ELR (cell line): ENCODE results near the gene ZKSCAN5.
"Not testable (repeated sequence)": the region's sequence is repeated elsewhere in the genome, so short reads cannot be mapped to it uniquely, and the experiment has no call there.

ENCODE experiments used
- DNase-seq: peaks from one replicate; pipeline ENCODE4 v3.0.0-alpha.2; 2015; ENCODE audit warnings: low read depth

Gene ZKSCAN5

DNA sequence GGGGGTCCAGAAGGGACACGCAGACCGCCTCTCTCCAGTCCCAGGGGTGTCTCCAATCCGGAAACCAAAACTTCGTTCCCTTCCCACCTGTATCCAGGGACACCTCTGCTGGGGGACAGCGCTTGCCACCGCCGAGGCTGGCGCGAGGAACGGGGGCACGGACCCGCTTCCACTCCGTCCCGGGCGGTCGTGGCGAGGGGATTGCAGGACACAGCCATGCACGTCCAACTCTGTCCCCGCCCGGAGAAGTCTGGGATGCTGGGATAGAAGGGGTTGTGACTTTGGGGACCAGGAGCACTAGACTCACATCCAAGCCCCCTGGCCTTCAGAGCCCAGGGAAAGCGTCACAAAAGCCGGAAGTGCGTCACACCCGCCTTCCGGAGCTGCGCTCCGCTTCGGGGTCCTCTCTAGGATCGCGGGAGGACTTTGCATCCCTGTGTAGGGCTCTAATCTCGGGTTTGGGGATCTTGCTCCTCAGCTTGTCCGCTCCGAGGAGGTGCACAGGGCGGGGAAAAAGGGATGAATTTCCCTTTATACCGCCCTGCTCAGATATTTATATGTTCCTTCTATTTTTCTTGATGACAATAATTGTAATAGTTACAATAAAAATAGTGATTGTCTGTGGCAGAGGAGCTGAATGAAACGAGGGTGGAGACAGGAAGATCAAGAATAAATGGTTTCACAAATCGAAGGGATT, 47.5 kb downstream of the ZKSCAN5 start, which contains the start of gene FAM200A:
FAM200A (minus strand) TSS at position 348 of the 697 bp plus-strand sequence. CDS start 3,707 bp downstream, outside the sequence.
- peak; percentile 92 for DNase-seq

DNA sequence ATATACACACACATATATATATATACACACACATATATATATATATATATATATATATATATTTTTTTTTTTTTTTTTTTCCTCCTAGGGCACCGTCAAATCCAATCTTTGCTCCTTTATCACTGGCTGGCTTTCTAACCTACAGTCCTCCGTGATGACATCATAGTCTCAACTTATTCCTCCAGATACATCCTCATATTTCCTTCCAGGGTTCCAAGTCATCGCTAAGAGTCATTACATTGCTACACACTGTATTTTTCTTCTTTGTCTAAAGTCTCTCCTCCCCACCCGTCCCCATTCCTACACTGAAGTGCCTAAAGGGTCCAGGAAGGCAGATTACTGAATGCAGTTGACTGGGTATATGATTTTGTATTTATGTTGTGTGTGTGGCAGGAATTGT, 48.6 kb downstream of the ZKSCAN5 start:
- DNase-seq: no peak

GRCh38 chr7:99554939-99555338, 50.5 kb downstream of the ZKSCAN5 start:
- no peak for DNase-seq

DNA sequence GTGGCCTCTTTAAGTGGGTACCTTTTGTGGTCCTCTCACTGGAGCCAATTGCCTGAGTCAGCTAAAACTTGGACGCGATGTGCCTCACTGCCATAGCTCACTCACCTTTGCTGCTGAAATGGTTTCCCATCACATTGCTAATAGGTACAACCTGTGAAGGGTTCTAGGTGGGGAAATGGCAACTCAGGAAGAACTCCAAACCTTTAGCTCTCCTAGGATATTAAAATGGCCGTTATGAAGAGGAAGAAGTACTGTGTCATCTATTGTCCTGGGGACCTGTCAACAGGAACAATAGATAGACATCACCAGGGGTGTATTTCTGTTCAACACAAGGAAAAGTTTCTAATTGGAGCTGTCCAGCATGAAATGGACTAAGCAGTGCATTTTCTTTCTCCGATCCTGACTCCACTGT, 52.7 kb downstream of the ZKSCAN5 start:
- DNase-seq: no peak

DNA sequence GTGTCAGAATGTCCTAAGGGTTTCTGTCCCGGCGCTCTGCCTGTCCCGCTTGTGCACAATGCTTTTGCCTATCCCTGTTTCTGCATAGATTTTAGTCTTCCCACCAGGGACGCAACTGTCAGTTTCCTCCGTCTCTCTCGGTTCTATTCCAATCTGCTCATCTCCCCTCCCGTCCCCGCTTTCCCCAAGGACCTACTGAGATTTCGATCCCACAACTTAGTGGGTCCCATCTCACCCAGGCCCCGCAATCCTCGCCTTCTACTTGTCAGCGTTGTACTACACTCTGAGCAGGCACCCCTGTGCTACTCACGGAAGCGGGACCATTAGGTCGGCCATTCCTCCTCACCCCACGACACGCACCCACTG, 53.5 kb downstream of the ZKSCAN5 start:
- DNase-seq: no peak

DNA sequence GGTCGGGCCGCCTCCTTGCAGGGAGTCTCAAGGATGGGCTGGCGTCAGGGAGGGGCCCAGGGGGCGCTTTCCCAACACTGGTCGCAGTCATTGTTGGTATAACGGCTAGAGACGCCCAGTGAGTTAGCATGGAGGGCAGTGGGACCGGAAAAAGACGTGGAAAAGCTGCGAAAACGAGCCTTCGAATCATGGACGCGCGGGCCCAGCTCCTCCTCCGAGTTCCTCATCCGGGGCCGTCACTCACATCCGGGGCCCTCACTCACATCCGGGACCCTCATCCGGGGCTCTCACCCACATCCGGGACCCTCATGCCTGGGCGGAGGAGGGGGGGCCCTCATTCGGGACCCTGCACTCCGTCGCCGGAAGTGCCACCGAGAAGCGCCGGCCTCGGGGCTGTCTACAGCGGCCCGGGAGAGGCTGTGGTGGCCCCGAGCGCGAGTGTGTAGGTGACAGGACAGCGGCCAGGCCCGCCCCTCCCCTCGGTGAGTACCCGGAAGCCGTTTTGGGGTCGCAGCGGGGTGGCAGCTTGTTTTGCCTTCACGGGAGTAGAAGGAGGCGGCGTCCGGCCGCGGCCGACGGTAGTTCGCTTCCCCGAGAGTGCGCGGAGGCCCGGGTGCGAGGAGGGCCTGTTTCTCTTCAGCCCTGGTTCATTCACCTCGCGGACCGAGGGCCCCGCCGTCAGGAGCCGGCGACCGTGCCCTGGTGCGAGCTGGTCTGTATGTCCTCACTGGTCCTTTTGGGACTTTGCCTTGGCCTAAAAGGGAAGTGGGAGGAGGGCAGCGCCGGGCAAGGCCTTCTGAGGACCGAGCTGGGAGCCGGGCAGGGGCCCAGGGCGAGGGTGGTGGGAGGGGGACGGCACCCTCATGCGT, 54.1 kb downstream of the ZKSCAN5 start, which contains the start of gene ZNF655:
ZNF655 (plus strand) TSS at position 337 of the 869 bp plus-strand sequence. CDS start 1,918 bp downstream, outside the sequence.
- peak; percentile 92 for DNase-seq

DNA sequence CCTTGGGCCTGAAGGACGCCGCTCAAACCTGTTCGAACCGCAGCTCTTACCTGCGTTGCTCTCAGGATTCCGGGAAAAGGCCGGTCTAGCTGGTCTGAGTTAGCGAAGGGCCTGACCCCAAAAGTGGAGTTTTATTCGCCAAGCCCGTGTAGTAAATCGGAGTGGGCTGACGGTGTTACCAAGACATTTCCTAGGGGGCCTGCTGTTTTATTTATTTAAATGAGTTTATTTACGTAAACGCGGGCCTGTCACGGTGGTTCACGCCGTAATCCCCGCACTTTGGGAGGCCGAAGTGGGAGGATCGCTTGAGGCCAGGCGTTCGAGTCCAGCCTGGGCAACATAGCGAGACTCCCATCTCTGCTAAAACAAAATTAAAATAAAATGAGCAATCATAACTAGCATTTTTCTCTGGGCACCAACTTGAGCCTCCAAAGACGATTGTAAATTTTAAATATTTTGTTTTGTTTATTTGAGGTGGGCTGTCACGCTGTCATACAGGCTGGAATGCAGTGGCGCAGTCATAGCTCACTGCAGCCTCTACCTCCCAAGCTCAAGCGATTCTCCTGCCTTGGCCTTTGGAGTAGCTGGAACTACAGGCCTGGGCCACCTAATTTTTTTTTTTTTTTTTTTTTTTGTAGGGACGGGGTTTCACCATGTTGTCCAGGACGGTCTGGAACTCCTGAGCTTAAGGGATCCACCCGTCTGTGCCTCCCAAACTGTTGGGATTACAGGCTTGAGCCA, 54.9 kb downstream of the ZKSCAN5 start:
- peak; percentile 51 for DNase-seq

- DNase-seq: peak; percentile 29
These were observed 56.6 kb downstream of the ZKSCAN5 start for GRCh38 chr7:99560834-99561736.

DNA sequence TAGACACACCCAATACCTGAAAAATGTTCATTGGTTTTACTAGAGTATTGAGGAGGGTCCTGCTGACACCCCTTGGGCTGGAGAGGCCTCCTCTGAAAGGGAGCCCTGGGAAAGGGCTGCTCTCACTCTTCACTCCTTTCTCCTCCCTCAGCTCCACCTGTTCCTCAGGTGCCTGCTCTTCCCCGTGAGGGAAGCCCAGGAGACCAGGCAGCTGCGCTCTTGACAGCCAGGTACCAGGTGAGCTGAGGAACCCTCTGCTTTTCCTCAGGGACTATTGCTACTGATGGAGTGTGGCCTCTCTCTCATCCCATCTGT, 57.2 kb downstream of the ZKSCAN5 start:
- no peak for DNase-seq

DNA sequence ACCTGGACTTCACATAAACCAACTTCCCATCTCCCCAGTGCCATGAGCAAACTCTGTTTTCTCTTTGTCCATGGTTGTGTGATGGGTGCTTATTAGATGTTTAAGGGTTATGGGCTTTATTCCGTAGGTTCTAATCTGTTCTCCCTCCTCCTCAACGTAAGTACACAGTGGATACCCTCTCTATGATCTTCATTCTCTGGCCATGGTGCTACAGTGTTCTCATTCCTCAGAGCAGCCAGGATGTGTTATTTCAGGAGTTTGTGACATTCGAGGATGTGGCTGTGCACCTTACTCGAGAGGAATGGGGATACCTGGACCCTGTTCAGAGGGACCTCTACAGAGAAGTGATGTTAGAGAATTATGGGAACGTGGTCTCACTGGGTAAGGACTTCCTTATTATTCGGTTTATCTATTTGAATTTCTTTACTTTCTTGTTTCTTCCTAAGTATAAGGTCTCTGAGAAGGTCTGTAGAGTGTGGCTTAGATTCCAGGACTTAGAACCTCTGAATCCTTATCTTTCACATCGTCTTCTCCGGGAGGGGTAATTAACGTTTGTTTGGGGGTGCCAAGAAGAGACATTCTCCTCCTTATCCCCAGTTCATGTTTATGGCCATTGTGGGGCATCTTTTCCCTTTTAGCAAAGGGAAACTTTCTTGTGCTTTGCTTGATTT, 57.8 kb downstream of the ZKSCAN5 start:
- peak; percentile 27 for DNase-seq

- peak; percentile 99 for DNase-seq
These were observed 58.4 kb downstream of the ZKSCAN5 start for GRCh38 chr7:99562832-99563231.

DNA sequence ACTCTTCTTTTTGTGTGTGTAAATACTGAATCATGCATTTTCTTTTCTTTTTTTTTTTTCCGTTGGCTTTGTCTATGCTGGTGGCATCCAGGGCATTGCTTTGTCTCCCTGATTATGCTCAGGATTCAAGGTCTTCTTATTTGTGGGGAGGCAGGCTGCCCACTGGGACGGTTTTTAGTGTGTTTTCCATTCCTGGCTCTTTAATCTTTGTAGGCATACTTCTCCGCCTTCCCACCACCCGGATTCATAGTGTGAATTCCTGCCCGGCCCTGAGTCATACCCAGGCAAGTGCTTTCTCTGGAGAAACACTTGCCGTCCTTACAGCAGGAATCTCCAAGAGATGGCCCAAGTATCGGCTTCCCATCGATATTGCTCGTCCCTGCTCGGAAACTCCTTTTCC, 59.2 kb downstream of the ZKSCAN5 start:
- DNase-seq: peak; percentile 88

DNA sequence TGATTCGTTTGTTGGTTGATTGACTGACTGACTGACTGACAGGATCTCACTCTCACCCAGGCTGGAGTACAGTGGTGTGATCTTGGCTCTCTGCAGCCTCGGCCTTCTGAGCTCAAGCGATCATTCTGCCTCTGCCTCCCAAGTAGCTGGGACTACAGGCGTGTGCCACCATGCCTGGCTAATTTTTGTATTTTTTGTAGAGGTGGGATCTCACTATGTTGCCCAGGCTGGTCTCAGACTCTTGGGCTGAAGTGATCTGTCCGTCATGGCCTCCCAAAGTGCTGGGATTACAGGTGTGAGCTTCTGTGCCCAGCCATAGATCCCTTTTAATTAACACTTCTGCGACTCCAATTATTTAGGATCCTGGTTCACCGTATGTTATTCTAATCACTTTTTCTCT, 64.3 kb downstream of the ZKSCAN5 start:
- not testable (repeated sequence) for DNase-seq

DNA sequence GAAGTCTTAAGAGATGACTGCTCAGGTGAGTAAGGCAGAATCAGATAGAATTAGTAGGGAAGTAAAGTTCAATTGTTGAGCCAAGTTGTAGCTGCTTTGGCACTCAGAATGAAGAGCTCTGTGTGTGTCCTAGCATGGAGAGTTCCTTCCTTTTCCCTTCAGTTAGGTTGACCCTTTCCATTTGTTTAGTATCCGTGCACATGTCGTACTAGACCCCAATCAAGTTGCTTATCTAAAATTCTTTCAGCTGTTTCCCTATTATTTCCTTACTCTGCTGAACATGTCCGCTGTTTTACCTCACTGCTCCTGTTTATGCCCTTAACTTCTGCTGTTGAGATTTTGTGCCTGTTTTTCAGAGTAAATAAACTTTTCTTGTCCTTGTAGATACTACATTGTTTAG, 67.3 kb downstream of the ZKSCAN5 start:
- DNase-seq: no peak

DNA sequence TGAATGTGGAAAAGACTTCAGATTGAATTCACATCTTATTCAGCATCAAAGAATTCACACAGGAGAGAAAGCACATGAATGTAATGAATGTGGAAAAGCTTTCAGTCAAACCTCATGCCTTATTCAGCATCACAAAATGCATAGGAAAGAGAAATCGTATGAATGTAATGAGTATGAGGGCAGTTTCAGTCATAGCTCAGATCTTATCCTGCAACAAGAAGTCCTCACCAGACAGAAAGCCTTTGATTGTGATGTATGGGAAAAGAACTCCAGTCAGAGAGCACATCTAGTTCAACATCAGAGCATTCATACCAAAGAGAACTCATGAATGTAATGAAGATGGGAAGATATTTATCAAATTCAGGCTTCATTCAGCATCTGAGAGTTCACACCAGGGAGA, 68.8 kb downstream of the ZKSCAN5 start:
- DNase-seq: no peak

DNA sequence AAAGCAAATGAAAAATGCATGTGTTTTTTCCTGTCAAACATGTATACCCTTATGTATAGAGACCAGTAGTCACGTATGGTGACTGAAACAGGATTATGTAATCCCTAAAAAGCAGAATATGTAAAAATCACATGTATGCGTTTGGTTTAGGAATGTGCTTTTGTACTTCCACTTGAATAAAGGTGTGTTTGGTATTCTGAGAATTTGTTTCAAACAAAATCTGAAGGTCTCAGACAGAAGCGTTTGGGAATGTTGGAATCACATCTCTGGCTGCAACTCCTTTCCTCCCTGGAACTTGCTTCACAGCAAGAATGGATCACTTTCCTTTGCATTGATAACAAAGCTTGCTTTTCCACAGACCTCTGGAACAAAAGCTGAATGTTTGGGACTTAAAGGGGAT, 71.8 kb downstream of the ZKSCAN5 start:
- no peak for DNase-seq

DNA sequence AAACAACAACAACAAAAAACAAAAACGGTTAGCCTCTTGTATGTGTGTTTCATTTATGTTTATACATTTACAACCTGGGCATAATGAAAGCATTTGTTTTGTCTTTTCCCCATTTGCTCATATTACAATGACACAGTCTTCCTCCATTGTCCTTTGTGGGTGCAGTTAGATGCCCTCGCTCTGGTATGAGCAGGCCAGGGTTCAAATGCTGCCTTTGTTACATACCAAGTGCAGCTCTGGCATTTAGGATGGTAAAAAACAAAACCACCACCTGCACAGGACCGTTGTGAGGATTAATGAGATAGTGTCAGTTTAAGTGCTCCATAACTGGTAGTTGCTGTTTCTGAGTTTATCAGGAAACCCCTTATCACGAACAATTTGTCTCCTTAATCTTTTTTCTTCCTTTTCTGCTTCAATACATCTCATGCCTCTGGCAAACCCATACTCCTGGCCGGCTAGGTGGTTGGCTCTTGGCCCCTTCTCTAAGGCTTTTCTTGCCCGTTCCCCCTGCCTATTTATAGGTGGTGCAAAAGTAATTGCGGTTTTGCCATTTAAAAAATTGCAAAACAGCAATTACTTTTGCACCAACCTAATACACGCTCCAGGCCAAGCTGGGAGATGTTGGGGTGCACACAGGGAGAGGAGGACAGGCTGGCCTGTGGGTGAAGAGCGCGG, 75.0 kb downstream of the ZKSCAN5 start:
- DNase-seq: no peak

GRCh38 chr7:99579956-99580777, 75.7 kb downstream of the ZKSCAN5 start:
- DNase-seq: peak; percentile 55

DNA sequence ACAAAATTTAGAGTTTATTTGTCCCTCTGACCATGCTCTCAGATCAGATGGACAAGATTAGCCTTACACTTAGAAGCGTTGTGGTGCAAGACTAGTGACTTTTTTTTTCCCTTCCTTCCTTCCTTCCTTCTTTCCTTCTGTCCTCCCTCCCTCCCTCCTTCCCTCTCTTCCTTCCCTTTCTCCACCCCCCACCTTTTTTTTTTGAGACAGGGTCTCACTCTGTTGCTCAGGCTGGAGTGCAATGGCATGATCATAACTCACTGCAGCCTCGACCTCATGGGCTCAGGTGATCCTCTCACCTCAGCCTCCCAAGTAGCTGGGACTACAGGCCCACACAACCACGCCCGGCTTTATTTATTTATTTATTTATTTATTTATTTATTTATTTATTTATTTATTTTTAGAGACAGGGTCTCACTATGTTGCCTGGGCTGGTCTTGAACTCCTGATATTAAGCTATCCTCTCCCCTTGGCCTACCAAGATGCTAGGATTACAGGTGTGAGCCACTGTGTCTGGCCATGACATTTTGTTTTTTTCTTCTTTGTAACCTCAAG, 76.4 kb downstream of the ZKSCAN5 start:
- DNase-seq: not testable (repeated sequence)
